CD4-positive, alpha-beta T cell treated with Interleukin-10 for 1 hour (primary cell): ENCODE data around the gene LONP2.
"Not testable (repeated sequence)": the region's sequence is repeated elsewhere in the genome, so short reads cannot be mapped to it uniquely, and the experiment has no call there.

ENCODE experiments used
- DNase-seq: peaks from one replicate; pipeline ENCODE4 v3.0.0-alpha.2; 2020

Gene LONP2

DNA sequence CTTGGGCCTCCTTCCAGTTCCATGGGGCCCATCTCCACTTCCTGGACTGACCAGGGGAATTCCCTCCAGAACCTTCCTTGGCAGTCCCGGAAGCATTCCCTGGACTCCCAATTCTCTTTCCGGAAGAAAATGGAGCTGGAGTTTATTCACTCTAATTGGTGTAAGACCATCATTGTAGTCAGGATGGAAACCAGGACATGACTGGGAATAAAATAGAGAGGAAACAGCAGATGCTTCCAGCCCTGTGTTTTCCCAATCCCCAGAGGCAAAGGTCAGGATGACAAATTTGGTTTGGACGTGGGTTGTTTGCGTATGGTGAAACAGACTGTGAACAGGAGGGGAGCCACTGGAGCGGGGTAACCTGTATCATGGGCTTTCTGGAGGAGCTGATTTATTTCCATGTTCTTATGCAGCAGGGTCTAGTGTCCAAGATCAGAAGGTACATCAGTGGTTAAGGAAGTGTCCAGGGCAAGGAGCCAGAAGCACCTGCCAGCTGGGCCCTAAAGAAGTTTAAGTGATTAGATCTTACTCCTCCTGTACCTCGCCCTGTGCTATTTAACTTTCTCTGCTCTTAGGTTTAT is 8.5 kb upstream of the LONP2 start:
- no peak for DNase-seq

DNA sequence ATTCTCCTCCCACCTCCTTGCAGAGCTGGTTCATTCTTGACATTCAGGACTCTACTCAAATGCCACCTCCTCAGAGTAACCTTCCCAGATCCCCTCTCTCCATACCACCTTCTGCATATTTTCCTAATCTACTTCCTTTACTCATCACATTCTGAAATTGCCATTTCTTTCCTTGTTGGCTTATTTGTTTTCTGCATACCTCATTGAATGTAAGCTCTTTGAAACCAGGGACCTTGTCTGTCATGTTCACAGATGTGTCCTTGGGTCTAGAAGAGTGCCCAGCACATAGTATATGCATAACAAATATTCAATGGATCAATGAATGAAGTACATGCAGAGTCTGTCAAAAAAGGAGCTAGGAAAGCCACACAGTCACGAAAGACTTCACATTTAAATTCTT is 7.8 kb upstream of the LONP2 start:
- no peak for DNase-seq

DNA sequence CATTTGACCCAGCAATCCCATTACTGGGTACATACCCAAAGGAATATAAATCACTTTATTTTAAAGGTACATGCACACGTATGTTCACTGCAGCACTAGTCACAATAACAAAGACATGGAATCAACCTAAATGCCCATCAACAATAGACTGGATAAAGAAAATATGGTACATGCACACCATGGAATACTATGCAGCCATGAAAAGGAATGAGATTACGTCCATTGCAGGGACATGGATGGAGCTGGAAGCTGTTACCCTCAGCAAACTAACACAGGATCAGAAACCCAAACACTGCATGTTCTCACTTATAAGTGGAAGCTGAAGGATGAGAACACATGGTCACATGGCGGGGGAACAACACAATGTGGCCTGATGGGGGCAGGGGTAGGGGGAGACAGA is 4.0 kb upstream of the LONP2 start:
- DNase-seq = not testable (repeated sequence)

DNA sequence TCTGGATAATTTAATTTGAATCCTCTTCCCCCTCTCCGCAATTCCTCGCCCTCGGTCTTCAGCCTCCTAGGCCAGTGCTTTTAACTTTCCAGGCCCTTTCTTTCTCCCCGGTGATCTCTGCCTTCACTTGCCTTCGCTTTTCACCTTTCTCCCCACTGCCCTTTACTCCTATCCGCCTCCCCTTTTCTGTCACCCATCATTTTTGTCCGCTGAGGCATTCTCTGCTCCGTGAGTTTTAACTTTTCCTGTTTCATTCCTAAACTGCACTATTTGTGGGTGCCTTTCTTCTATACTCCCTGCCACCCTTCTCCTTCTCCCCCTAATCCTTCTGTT is 729 bp downstream of the LONP2 start:
- DNase-seq = no peak

DNA sequence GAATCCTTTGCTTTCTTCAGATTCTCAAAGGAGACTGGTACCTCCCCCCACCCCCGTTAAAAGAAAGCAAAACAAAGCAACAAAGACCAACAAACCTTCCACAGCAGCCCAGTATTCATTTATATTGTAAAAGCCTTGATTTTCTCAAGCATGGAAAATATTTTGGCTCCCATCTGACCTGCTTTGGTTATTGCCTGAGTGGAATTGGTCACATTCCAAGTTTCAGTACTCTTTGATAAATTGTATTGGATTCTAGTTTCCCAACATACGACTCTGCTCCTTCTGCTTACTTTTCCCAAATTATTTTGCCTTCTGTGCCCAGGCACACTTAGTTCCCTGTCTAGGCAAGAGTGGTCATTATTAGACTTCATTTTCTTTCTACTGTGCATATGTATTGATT is 2.0 kb downstream of the LONP2 start:
- DNase-seq = no peak

DNA sequence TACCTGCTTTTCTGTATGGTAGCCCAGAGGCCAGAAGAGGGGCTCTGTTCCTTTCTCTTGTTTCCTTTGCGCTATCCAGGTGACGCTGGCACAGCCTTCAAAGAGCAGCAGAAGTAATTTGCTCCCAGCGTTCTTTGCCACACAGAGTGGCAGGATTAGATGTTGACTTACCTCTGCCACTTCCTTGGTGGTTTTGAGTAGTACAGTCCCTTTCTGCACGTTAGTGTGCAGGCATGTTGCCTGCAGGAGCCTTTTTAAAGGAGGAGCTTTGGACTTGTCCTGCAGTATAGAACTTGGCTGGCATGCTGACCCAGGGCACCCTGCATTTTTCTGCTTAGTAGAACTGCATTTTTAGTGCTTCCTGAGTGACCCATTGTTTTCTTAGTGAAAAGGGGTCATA is 3.2 kb downstream of the LONP2 start, which contains the start of gene ABCC11:
TSS of gene ABCC11 (minus strand) at position 229 of the 400 bp plus-strand sequence. CDS start 15,618 bp downstream, outside the sequence.
- peak; percentile 21 for DNase-seq

DNA sequence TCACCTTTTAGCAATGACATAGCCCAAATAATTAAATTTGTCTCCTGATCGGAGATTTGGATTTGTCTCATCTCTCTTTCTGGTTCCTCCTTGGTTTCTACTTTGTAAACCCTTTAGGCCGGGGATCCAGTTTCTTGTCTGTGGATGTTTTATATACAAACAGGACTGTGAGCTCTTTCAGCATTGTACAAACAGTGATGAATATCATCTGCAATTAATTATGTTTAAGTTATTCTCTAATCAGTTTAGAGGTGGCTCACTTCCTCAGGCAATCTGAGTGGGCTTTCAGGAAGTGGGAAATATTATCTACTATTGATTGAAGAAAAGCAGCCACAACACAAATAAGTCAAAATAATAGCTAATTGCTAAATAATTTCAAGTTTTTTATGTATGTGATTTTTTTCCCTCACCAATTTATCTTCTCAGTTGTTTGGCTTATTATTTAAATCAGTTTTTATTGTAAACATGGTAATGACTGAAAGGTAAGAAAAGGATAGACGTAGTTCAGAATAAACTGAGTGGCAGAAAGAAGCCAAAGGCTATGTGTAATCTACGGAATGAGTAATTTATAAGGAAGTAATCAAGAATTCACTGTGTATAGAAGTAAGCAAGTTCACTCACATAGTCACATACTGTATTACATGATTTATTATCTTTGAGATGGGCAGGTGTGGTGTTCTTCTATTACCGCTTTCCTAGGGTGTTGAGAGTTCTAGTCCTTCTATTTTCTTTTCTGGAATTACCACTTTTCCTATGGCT is 6.6 kb downstream of the LONP2 start:
- DNase-seq = no peak

DNA sequence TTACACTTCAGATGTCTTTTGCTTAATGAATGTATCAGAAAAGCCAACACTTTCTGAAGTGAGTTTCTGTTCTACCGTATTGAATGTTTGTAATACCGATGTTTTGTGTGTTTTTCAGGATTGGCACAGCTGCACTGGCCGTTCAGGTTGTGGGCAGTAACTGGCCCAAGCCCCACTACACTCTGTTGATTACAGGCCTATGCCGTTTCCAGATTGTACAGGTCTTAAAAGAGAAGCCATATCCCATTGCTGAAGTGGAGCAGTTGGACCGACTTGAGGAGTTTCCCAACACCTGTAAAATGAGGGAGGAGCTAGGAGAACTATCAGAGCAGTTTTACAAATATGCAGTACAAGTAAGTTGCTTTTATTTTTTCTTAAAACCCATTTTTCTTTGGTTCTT is 7.9 kb downstream of the LONP2 start:
- DNase-seq = no peak

DNA sequence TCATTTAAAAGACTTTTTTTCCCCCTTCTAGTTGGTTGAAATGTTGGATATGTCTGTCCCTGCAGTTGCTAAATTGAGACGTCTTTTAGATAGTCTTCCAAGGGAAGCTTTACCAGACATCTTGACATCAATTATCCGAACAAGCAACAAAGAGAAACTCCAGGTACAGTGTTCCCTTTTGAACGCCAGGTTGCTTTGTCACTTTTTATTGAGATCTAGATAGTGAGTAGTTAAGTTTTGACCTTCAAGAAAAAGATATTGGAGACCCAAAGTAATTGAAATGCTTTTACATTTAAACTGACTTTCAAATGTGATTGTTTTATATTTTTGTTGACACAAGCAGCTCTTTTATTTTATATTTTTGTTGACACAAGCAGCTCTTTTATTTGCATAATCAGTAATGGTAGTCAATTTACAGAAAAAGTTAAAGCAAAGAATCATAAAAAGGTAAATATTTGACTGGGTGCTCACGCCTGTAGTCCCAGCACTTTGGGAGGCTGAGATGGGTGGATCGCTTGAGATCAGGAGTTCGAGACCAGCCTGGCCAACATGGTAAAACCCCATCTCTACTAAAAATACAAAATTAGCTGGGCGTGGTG is 12.6 kb downstream of the LONP2 start:
- no peak for DNase-seq

DNA sequence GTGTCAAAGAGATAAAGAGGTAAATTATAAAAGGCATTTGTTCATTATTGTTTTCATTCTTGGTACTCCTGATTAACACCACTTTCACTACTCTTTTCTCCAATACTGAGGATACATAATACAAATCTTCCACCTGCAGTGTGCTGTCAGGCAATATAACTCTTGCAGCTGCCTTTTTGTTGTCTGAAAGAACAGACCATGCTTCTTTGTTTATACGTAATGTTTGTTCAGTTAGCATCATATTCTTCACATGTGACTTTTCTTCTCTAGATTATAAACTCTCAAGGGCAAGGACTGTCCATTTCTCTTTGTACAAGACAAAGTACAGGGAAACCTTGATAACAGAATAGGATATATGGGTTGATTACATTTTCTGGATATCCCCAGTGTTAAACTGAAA is 17.5 kb downstream of the LONP2 start:
- no peak for DNase-seq

DNA sequence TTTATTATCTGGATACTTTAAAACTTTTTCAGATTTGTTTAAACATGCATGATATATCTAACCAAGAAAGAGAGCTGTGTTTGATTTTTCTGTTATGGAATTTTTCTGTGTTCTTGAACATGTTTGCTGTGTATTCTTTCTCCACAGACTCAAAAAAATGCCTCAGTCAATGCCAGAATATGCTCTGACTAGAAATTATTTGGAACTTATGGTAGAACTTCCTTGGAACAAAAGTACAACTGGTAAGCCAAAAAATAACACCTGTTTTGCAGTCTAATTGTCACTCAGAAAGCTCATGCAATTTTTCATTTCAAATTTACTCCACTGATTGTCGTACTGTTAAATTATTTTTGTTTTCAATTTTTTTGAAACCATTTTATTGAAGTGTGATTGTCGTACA is 18.5 kb downstream of the LONP2 start:
- DNase-seq = no peak

DNA sequence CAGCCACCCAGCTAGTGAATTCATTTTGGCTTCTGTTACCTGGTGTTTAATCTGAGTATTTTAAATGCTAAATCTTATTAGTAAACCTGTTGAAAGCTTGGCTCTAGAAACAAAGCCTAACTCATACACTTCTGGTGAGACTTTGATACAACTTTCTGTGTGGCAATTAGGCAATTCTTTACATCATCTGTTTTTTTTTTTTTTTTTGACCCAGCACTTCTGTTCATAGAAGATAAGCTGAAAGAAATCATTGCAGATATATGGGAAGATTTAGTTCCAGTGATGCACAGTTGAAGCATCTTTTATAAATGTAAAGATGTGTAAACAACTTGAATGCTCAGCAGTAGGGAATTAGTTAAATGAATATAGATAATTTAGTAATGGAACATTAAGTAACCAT is 24.9 kb downstream of the LONP2 start:
- no peak for DNase-seq

DNA sequence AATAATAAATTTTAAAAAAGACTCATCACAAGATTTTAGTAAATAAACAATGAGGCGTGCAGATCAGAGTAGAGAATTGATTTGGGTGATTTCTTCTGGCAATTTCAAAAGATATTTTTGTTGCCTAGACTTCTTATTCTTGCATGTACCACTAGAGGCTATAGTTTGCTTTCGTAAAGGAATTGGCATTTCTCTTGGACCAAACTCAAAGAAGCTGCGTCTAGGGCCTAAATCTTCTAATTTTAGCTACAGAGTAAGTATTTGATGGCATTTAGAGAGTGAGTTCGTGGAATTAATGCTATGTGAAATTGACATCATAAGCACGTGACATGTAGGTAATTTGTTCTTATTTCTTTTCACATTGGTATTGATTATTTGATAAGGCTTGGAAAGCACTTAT is 27.6 kb downstream of the LONP2 start:
- no peak for DNase-seq

DNA sequence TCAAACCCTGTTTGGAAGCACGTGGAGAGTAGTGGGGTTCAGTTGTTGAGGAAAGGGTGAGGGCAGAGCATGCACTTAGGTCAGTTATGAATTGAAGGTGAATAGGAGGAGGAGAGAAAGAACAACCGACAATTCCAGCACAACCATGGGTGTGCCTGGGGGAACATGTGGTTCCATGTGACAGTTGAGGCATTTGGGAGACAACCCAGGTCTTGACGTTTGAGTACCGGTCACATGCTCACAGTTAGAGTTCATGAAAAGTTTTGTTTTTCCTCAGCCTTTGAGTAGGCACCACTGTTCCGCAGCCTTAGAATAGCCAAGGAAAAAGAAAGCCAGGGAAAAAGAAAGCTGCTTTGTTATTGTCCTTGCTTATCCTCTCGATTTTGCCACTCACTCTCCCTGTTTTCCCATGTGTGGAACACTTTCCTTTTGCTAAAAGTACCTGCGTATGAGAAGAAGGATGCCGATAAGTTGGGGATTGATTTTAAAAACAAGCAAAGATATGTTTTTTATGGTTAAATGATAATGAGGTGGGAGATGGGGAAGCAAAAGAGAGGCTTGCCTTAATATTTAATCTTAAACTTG is 28.8 kb downstream of the LONP2 start:
- DNase-seq = no peak

DNA sequence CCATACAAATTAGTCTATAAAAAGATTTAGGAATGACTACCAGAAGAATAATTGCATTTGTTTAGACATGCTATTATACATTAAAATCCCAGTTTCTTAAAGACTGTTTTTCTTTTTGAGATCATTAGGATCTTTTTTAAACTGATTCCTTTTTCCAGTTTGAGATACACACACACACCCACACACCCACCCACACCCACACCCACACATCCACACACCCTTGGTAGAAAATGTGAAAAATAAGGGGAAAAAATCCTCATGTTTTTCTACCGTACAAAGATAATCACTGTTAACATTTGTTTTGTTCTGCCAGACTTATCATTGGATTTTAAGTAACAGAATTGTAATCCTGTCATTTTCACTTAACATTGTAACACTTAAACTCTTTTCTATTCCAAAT is 30.4 kb downstream of the LONP2 start:
- no peak for DNase-seq

DNA sequence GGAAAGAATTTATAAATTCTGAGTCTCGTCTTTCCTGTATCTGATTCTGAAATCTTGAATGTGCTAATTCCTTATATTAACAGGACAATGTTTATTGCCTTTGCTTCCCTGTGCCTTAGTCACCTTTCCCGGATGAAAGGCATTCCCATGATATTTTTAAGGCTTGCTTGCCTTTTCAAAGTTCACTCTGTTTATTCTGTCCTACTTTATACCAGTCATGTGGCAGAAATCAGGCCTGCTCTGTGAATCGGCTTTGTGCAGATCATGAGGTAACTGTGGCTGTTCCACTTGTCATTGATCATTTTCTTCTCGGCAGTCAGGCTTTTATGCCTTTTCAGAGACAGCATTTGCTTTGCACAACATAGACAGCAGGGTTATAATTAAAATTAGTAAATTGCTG is 32.0 kb downstream of the LONP2 start:
- no peak for DNase-seq

DNA sequence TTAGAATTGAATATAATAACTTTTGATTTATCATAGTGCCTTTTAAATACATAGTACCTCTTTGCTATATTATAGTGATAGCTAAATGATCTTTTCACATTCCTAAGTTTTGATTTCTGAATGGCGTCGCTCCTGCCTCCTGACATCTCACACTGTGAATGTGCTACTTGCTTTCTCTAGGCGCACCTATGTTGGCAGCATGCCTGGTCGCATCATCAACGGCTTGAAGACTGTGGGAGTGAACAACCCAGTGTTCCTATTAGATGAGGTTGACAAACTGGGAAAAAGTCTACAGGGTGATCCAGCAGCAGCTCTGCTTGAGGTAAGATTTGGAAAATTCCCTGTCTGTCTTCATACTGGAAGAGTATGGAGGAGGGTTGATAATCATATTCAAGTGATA is 33.1 kb downstream of the LONP2 start:
- DNase-seq = no peak

DNA sequence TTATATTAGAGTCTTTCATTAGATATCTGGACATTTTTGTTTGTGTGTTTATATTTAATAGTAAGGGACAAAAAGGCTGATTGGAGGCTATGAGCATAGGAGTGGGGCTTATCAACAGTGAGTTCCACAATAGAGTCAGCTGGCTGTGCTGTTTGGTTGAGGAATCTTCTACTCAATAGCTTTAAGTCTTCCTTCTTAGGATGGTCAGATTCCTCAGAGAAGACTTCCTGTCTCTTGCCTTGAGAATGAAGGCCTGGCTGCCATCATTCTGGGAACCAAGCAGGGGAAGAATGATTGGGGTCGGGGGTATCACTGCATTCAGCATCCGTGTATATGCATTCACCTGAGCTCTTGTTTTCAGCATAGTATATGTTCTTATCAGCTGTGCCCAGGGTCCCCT is 35.1 kb downstream of the LONP2 start:
- DNase-seq = no peak

DNA sequence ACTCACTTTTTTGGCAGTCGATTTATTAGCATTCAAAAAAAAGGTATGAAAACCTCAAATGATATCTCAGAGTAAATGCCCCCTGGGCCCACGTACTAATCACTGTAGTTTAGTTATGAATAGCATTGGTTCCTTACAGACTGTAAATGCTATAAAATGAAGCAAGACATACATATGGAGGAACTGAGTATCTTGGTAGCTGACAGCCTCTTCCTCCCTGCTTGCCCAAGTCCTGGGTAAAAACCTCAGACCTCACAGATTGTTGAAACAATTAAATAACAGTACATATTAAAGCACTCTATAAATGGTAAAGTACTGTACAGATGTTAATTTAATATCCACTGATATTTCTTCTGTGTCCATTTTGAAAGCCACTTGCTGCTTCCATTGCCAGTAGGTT is 36.4 kb downstream of the LONP2 start:
- DNase-seq = no peak

DNA sequence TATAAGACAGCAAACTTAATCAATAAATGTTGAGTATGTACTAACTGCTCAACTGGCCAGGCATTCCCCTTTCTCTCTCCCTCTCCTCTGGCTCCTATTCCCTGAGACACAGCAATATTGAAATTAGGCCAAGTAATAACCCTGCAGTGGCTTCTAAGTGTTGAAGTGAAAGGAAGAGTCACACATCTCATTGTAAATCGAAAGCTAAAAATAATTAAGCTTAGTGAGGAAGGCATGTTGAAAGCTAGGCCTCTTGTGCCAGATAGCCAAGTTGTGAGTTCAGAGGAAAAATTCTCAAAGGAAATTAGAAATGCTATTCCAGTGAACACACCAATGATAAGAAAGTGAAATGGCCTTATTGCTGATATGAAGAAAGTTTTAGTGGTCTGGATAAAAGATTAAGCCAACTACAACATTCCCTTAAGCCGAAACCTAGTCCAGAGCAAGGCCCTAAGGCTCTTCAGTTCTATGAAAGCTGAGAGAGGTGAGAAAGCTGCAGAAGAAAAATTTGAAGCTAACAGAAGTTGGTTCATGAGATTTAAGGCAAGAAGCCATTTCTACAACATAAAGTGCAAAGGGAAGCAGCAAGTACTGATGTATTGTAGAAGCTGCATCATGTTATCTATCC is 38.6 kb downstream of the LONP2 start:
- DNase-seq = no peak

DNA sequence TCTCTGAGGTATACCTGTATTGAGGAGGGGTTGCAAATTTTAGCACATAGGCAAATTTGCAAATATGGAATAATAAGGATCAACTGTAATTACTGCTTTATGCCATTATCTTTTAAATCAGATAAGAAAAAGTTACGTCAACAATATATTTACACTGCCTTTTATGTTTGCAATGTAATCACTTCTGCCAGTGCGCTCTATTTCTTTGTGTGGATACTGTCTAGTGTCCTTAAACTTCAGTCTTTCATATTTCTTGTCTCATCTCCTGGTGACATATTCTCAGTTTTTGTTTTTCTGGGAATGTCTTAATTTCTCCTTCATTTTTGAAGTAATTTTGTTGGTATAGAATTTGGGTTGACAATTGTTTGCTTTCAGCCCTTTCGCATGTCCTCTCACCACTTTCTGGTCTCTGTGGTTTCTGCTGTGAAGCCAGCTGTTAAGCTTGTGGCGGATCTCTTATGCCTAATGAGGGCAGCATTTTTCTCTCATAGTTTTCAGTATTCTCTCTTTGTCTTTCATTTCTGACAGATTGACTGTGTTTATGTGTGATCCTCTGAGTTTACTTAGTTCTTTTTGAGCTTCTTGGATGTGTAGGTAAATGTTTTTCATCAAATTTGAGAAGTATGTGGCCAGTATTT is 40.8 kb downstream of the LONP2 start:
- peak; percentile 11 for DNase-seq

DNA sequence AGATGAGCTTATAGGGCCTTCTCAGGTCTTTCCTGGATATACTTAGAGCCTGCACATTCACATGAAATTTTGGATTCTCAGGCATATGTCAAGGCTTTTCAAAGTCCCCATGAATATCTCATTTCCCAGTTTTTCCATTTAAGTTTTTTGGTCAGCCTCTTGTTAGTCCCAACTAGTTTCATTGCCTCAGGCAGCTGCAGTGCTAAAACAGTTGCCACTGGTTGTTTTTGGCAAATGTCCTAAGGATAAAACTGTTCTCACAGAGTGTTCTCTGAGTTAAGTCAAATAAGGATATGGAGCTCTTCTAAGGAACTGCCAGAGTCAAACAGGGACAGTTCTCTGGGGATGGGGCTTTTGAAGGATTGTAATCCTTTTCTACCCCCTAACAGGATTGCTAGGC is 43.1 kb downstream of the LONP2 start:
- no peak for DNase-seq

DNA sequence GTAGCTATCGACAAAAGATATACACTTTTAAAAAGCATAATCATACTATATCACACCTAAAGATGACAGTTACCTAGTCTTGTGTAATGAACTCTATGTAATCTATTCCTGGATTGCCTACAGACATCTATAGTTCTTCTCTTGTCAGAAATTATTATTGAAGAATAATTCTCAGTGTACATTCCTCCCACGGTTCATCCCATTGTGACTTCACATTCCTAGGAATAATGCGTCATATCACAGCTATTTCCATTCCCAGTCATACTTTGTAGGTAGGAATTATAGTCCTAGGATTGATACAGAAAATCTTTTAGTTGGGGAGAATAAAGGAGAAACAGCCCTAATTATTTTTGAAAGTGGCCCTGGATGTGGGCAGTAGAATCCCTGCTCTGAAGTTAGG is 47.2 kb downstream of the LONP2 start:
- no peak for DNase-seq
